Measurements from ENCODE around the gene BCAP29. TPM values are rescaled to one million over a fixed set of nuclear protein-coding genes. Genes with fewer than 3 reads are reported as not detected.

The BCAP29 gene
- total RNA-seq, 1 donor: 43.1 TPM

DNA sequence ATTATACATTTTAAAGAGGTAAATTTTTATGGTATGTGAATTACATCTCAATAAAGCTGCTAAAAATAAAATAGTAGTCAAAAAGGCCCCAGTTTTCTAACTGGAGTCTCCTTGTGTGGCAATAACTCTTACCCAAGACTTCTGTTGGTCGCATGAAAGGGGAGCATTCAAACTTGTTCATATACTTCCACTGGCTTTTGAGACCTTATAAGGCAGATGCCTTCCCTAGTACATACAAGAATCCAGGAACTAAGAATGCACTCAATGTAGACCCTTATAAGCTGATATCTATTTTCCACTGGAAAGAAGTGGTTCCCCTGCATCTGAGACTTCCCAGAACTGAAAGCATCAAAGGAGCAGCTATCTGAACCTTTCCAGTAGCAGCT is 13.0 kb downstream of the BCAP29 start:
- no peak overlapping the region for H3K4me3 ChIP-seq (ENCODE audit: insufficient read depth, low read length)
- peaks cover 14% of the 10 kb centered on the region for H3K36me3 ChIP-seq (ENCODE audit: insufficient read depth, low read length)
- H3K27ac ChIP-seq (ENCODE audit: low read depth, low read length): no peak overlapping the region
- TF ChIP-seq, protein P1, sequence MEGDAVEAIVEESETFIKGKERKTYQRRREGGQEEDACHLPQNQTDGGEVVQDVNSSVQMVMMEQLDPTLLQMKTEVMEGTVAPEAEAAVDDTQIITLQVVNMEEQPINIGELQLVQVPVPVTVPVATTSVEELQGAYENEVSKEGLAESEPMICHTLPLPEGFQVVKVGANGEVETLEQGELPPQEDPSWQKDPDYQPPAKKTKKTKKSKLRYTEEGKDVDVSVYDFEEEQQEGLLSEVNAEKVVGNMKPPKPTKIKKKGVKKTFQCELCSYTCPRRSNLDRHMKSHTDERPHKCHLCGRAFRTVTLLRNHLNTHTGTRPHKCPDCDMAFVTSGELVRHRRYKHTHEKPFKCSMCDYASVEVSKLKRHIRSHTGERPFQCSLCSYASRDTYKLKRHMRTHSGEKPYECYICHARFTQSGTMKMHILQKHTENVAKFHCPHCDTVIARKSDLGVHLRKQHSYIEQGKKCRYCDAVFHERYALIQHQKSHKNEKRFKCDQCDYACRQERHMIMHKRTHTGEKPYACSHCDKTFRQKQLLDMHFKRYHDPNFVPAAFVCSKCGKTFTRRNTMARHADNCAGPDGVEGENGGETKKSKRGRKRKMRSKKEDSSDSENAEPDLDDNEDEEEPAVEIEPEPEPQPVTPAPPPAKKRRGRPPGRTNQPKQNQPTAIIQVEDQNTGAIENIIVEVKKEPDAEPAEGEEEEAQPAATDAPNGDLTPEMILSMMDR (IDR thresholded peaks at IDR 0.05; ENCODE audit: extremely low read depth, low read depth, low read length): no peak
- H3K4me1 ChIP-seq (ENCODE audit: insufficient read depth, low read length): peaks cover 24% of the 10 kb centered on the region
- H4K20me1 ChIP-seq (ENCODE audit: insufficient read depth, low read length): no peaks in the 10 kb centered on the region
- no peaks in the 10 kb centered on the region for H3K9me3 ChIP-seq (ENCODE audit: low read depth, low read length)
- no peak overlapping the region for H3K4me2 ChIP-seq (ENCODE audit: insufficient read depth, low read length)
- no peak for DNase-seq (ENCODE audit: insufficient read length, low spot score, missing footprints)
- peaks cover 11% of the 10 kb centered on the region for H3K79me2 ChIP-seq (ENCODE audit: insufficient read depth, low read length)
- H3K27me3 ChIP-seq (ENCODE audit: insufficient read depth, low read length): no peaks in the 10 kb centered on the region
- no peak overlapping the region for H2AFZ ChIP-seq (ENCODE audit: low read length)

DNA sequence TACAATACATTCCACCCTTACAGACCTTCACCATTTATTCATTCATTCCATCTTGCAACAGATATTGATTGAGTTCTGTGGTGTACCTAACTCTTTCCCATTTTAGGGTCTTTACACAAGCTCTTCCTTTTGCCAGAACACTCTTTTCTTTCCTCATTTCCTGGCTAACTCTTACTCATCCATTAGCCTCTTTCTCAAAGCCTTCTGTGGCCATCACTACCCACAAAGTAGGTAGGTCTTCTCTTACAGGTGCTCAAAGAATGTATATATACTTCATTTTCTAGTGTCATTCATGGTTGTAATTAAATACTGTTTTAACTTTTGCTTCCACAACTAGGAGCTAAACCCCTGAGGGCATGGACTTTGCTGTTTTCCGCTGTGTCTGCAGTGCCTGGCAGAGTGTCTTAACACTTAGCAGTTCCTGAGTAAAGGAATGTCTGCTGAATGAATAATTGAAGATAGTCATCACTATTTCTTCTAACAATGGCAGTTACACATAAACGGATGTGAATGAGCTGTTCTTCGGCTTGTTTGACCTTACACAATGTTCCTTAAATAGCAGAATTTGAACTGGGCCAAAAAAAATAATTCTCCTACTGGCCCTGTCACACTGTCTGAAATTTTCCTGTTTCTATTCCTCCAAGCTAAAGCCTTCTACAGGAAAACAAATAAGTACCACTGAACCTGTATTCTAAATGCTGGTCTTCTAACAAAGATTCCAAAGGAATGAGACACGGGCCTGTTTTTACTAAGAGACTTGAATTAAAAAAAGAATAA is 15.1 kb downstream of the BCAP29 start:
- Histone ChIP-seq H3K4me3 (ENCODE audit: insufficient read depth, low read length) (no peak overlapping the region), H3K4me2 (ENCODE audit: insufficient read depth, low read length) (peak overlapping the region; percentile 56), H2AFZ (ENCODE audit: low read length) (no peak overlapping the region), H3K27ac (ENCODE audit: low read depth, low read length) (peak overlapping the region; percentile 80), H4K20me1 (ENCODE audit: insufficient read depth, low read length) (no peaks in the 10 kb centered on the region), H3K4me1 (ENCODE audit: insufficient read depth, low read length) (peaks cover 24% of the 10 kb centered on the region), H3K9me3 (ENCODE audit: low read depth, low read length) (no peaks in the 10 kb centered on the region), H3K27me3 (ENCODE audit: insufficient read depth, low read length) (no peaks in the 10 kb centered on the region), H3K79me2 (ENCODE audit: insufficient read depth, low read length) (no peaks in the 10 kb centered on the region), H3K36me3 (ENCODE audit: insufficient read depth, low read length) (peaks cover 20% of the 10 kb centered on the region)
- TF ChIP-seq, protein P1 (IDR thresholded peaks at IDR 0.05; ENCODE audit: extremely low read depth, low read depth, low read length): no peak
- DNase-seq (ENCODE audit: insufficient read length, low spot score, missing footprints): no peak

DNA sequence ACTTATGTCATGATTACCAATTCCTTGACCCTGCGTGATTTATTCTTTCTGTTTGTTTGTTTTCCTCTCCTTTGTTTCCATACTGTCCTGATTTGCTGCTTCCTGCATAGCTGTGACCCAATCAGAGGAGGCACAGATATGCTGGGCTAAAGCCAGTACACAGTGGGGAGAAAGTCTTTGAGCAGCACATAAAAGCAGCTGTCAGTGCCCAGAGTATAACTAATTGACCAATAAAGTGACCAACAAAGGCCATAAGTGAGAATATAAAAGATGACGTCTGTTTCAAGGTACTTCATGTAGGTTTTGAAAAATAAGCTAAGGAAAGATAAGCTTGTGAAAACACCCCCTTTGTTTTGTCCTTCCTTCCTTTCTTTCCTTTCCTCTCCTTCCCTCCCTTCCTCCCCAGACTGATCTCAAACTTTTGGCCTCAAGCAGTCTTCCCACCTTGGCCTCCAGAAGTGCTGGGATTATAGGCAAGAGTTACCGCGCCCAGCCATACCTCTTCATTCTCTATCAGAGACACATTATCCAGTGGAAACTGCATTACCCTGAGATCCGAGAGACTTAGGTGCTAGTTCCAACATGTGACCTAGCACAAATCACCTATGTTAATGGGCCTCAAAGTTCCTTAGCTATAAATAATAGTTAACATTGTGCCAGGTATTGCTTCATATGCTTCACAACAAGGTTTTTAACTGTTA is 17.0 kb downstream of the BCAP29 start:
- Histone ChIP-seq H4K20me1 (ENCODE audit: insufficient read depth, low read length) (no peaks in the 10 kb centered on the region), H3K27me3 (ENCODE audit: insufficient read depth, low read length) (no peaks in the 10 kb centered on the region), H2AFZ (ENCODE audit: low read length) (no peak overlapping the region), H3K4me3 (ENCODE audit: insufficient read depth, low read length) (no peak overlapping the region), H3K79me2 (ENCODE audit: insufficient read depth, low read length) (no peaks in the 10 kb centered on the region), H3K4me1 (ENCODE audit: insufficient read depth, low read length) (peaks cover 21% of the 10 kb centered on the region), H3K4me2 (ENCODE audit: insufficient read depth, low read length) (no peak overlapping the region), H3K9me3 (ENCODE audit: low read depth, low read length) (no peaks in the 10 kb centered on the region), H3K27ac (ENCODE audit: low read depth, low read length) (no peak overlapping the region), H3K36me3 (ENCODE audit: insufficient read depth, low read length) (peaks cover 20% of the 10 kb centered on the region)
- TF ChIP-seq, protein P1 (IDR thresholded peaks at IDR 0.05; ENCODE audit: extremely low read depth, low read depth, low read length): no peak
- DNase-seq (ENCODE audit: insufficient read length, low spot score, missing footprints): no peak

DNA sequence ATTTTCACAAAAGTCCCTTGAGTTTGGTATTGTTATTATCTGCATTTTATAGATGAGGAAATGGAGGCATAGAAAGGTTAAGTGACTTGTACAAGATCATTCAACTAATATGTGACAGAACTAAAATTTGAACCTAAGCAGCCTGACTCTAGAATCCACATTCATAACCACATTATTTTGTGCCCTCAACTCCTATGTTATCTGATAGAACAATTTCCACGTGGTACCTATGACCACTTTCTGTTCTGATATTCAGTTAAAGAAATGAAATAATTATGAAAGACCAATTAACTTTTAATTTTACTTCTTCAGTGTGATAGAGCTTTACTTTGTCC is 17.5 kb downstream of the BCAP29 start:
- Histone ChIP-seq H3K36me3 (ENCODE audit: insufficient read depth, low read length) (peaks cover 26% of the 10 kb centered on the region), H3K9me3 (ENCODE audit: low read depth, low read length) (no peaks in the 10 kb centered on the region), H3K4me1 (ENCODE audit: insufficient read depth, low read length) (peaks cover 15% of the 10 kb centered on the region), H3K4me2 (ENCODE audit: insufficient read depth, low read length) (no peak overlapping the region), H3K4me3 (ENCODE audit: insufficient read depth, low read length) (no peak overlapping the region), H3K79me2 (ENCODE audit: insufficient read depth, low read length) (no peaks in the 10 kb centered on the region), H3K27me3 (ENCODE audit: insufficient read depth, low read length) (no peaks in the 10 kb centered on the region), H3K27ac (ENCODE audit: low read depth, low read length) (no peak overlapping the region), H4K20me1 (ENCODE audit: insufficient read depth, low read length) (no peaks in the 10 kb centered on the region), H2AFZ (ENCODE audit: low read length) (no peak overlapping the region)
- TF ChIP-seq, protein P1 (IDR thresholded peaks at IDR 0.05; ENCODE audit: extremely low read depth, low read depth, low read length): no peak
- no peak for DNase-seq (ENCODE audit: insufficient read length, low spot score, missing footprints)
